Measurements from ENCODE around the gene FBLN5.

GRCh38 chr14:91878274-91878673 is 69.2 kb downstream of the FBLN5 start:
- TF ChIP-seq POLR2A (IDR thresholded peaks at IDR 0.05; ENCODE audit: borderline replicate concordance, extremely low read depth, insufficient read depth, insufficient read length) (no peak), POLR2AphosphoS5 (IDR thresholded peaks at IDR 0.05; ENCODE audit: low read depth, low read length) (no peak), ATF3 (IDR thresholded peaks at IDR 0.05) (no peak), EZH2phosphoT487 (IDR thresholded peaks at IDR 0.05; ENCODE audit: borderline replicate concordance) (no peak), EGR1 (IDR thresholded peaks at IDR 0.05; ENCODE audit: low read depth) (no peak), CTCF (IDR thresholded peaks at IDR 0.05 in 2 of 3, conservative IDR thresholded peaks at IDR 0.05 in 1 of 3; ENCODE audit: borderline replicate concordance in 1 of 3, insufficient read depth in 1 of 3, low read depth in 2 of 3, low read length in 2 of 3) (no peak), MAX (IDR thresholded peaks at IDR 0.05) (no peak), REST (IDR thresholded peaks at IDR 0.05; ENCODE audit: low read depth) (no peak), SRF (IDR thresholded peaks at IDR 0.05; ENCODE audit: low read depth) (no peak)
